ENCODE measurements around the gene TAS2R1. TPM values are rescaled to one million over a fixed set of nuclear protein-coding genes. Genes with fewer than 3 reads are reported as not detected.

Gene TAS2R1
- total and polyA plus RNA-seq, 10 of the 15 experiments (the other 5 are each of a cell fraction or from before 2014, with no cell fraction given) = not detected

DNA sequence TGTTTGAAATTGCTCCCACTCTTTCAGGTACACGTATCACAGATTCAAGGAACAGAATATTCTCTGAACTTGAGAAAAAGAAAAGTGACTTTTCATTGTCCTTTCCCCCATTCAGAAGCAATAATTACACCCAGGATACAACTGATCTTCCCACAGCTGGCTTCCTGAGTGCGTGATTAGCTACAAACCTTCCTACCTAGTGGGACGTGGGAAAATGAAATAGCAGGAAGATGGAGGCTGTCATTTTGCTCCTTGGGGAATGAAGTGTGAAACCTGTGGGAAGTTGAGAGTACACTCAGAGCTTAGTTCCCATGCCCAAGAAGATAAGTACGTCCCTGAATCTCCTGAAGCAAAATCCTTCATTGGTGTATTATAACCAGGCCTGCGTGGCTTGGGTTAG is 2.6 kb downstream of the TAS2R1 start:
- FAIRE-seq (no peak), DNase-seq (ENCODE audit: low read depth, low spot score) (no peak), ATAC-seq (no peak)
- 9% methylated on average over 5 of the region's 5 CpGs for WGBS (ENCODE audit: insufficient coverage, insufficient replicate concordance, low lambda C conversion rate, missing lambda C conversion rate)
- Histone ChIP-seq H4K20me1 (ENCODE audit: control insufficient read depth, insufficient read depth) (no peaks in the 10 kb centered on the region), H3K36me3 (ENCODE audit: control insufficient read depth in 2 of 2, insufficient read depth in 2 of 2, low read length in 1 of 2) (no peaks in the 10 kb centered on the region), H3K9ac (ENCODE audit: control insufficient read depth, insufficient read depth, low read length) (no peak overlapping the region), H3K4me2 (ENCODE audit: control insufficient read depth, insufficient read depth) (no peak overlapping the region), H3K79me2 (ENCODE audit: control insufficient read depth, insufficient read depth, low read length) (no peaks in the 10 kb centered on the region), H3K27me3 (replicated peaks in 1 of 2; ENCODE audit: control insufficient read depth in 2 of 2, insufficient read depth in 2 of 2, low read length in 1 of 2) (no peaks in the 10 kb centered on the region), H3K4me3 (no peak overlapping the region), H3K27ac (ENCODE audit: control insufficient read depth, insufficient read depth) (no peak overlapping the region), H3K4me1 (ENCODE audit: control insufficient read depth, insufficient read depth, low read length) (no peaks in the 10 kb centered on the region), H3K9me3 (replicated peaks; ENCODE audit: control insufficient read depth, insufficient read depth, low read length) (no peaks in the 10 kb centered on the region), H2AFZ (ENCODE audit: control insufficient read depth, low read depth, low read length) (no peak overlapping the region)
- ChIA-PET CTCF (no interaction called here), SMC1A (ENCODE audit: uncharacterized antibody, unreplicated experiment) (no interaction called here), RAD21 (ENCODE audit: unreplicated experiment) (no interaction called here), POLR2A (no interaction called here)
- TF ChIP-seq MEF2B (IDR thresholded peaks at IDR 0.05; ENCODE audit: partially characterized antibody, poor library complexity, severe bottlenecking) (peak; percentile 29), ZNF622 (IDR thresholded peaks at IDR 0.05) (no peak)
- in situ Hi-C loops (cut with MboI) (no loop called here), intact Hi-C loops (cut with micrococcal nuclease; ENCODE audit: unreplicated experiment) (no loop called here)
- no TSS peak for BruUV-seq (replicated peaks)

DNA sequence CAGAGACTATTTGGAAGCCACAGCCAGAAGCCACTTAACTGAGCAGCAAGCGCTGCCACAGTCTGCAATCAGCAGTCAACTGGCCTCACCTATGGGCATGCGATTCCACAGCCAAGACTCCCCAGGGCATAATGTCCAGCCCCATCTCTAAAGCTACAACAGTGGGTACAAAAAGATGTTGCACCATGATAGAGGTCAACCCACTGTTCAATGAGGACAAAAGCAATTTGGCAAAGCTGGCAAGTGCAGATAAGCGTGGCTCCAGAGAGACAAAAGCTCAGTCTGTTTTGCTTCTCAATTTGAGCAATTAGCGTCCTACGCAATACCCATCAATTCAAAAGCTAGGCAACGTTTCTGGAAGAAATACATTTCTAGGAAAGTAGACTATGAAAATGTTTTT is 3.2 kb downstream of the TAS2R1 start:
- Histone ChIP-seq H3K4me1 (ENCODE audit: control insufficient read depth, insufficient read depth, low read length) (no peaks in the 10 kb centered on the region), H4K20me1 (ENCODE audit: control insufficient read depth, insufficient read depth) (no peaks in the 10 kb centered on the region), H3K9me3 (replicated peaks; ENCODE audit: control insufficient read depth, insufficient read depth, low read length) (no peaks in the 10 kb centered on the region), H3K27me3 (replicated peaks in 1 of 2; ENCODE audit: control insufficient read depth in 2 of 2, insufficient read depth in 2 of 2, low read length in 1 of 2) (no peaks in the 10 kb centered on the region), H2AFZ (ENCODE audit: control insufficient read depth, low read depth, low read length) (no peak overlapping the region), H3K27ac (ENCODE audit: control insufficient read depth, insufficient read depth) (no peak overlapping the region), H3K4me2 (ENCODE audit: control insufficient read depth, insufficient read depth) (no peak overlapping the region), H3K9ac (ENCODE audit: control insufficient read depth, insufficient read depth, low read length) (no peak overlapping the region), H3K4me3 (no peak overlapping the region), H3K79me2 (ENCODE audit: control insufficient read depth, insufficient read depth, low read length) (no peaks in the 10 kb centered on the region), H3K36me3 (ENCODE audit: control insufficient read depth in 2 of 2, insufficient read depth in 2 of 2, low read length in 1 of 2) (no peaks in the 10 kb centered on the region)
- POLR2A ChIA-PET = no interaction called here
- WGBS (ENCODE audit: insufficient coverage, insufficient replicate concordance, low lambda C conversion rate, missing lambda C conversion rate) = 56% methylated on average over 6 of the region's 6 CpGs
- ATAC-seq (no peak), FAIRE-seq (no peak), DNase-seq (ENCODE audit: low read depth, low spot score) (no peak)
- RAD21 ChIA-PET (ENCODE audit: unreplicated experiment) = no interaction called here
- TF ChIP-seq STAT3 (IDR thresholded peaks at IDR 0.05; ENCODE audit: low read depth, low read length) (no peak), YY1 (IDR thresholded peaks at IDR 0.05; ENCODE audit: low read depth, low read length) (no peak), ETV6 (conservative IDR thresholded peaks at IDR 0.05 in 1 of 2, IDR thresholded peaks at IDR 0.05 in 1 of 2; ENCODE audit: borderline replicate concordance in 1 of 2, low read depth in 1 of 2) (no peak), RELA (IDR thresholded peaks at IDR 0.05; ENCODE audit: borderline replicate concordance, partially characterized antibody) (no peak), TBL1XR1 (IDR thresholded peaks at IDR 0.05; ENCODE audit: low read depth, low read length) (no peak), NBN (IDR thresholded peaks at IDR 0.05) (no peak), RAD51 (IDR thresholded peaks at IDR 0.05) (no peak), GATAD2B (conservative IDR thresholded peaks at IDR 0.05; ENCODE audit: low read depth) (no peak), EZH2 (IDR thresholded peaks at IDR 0.05; ENCODE audit: borderline replicate concordance, control insufficient read depth, low read depth, low read length) (no peak), SMC3 (IDR thresholded peaks at IDR 0.05; ENCODE audit: borderline replicate concordance, low read length) (no peak), BHLHE40 (IDR thresholded peaks at IDR 0.05; ENCODE audit: borderline replicate concordance in 1 of 2, low read depth in 2 of 2, low read length in 1 of 2) (no peak), GABPA (IDR thresholded peaks at IDR 0.05; ENCODE audit: low read depth) (no peak), POU2F2 (IDR thresholded peaks at IDR 0.05; ENCODE audit: borderline replicate concordance, low read depth, low read length) (no peak)
- TF ChIP-seq, protein P1, sequence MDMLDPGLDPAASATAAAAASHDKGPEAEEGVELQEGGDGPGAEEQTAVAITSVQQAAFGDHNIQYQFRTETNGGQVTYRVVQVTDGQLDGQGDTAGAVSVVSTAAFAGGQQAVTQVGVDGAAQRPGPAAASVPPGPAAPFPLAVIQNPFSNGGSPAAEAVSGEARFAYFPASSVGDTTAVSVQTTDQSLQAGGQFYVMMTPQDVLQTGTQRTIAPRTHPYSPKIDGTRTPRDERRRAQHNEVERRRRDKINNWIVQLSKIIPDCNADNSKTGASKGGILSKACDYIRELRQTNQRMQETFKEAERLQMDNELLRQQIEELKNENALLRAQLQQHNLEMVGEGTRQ (IDR thresholded peaks at IDR 0.05; ENCODE audit: borderline replicate concordance, low read depth, low read length) = no peak
- TF ChIP-seq, protein P2, sequence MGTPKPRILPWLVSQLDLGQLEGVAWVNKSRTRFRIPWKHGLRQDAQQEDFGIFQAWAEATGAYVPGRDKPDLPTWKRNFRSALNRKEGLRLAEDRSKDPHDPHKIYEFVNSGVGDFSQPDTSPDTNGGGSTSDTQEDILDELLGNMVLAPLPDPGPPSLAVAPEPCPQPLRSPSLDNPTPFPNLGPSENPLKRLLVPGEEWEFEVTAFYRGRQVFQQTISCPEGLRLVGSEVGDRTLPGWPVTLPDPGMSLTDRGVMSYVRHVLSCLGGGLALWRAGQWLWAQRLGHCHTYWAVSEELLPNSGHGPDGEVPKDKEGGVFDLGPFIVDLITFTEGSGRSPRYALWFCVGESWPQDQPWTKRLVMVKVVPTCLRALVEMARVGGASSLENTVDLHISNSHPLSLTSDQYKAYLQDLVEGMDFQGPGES (IDR thresholded peaks at IDR 0.05) = no peak
- no TSS peak for BruUV-seq (replicated peaks)
- intact Hi-C loops (cut with micrococcal nuclease; ENCODE audit: unreplicated experiment) = no loop called here
- in situ Hi-C loops (cut with MboI) = no loop called here
- CTCF ChIA-PET = no interaction called here
- SMC1A ChIA-PET (ENCODE audit: uncharacterized antibody, unreplicated experiment) = no interaction called here
